ENCODE measurements around the gene CD300A. TPM values are rescaled to one million over a fixed set of nuclear protein-coding genes. Genes with fewer than 3 reads are reported as not detected.

CD300A gene
- polyA plus RNA-seq, 1 experiment = not detected

DNA sequence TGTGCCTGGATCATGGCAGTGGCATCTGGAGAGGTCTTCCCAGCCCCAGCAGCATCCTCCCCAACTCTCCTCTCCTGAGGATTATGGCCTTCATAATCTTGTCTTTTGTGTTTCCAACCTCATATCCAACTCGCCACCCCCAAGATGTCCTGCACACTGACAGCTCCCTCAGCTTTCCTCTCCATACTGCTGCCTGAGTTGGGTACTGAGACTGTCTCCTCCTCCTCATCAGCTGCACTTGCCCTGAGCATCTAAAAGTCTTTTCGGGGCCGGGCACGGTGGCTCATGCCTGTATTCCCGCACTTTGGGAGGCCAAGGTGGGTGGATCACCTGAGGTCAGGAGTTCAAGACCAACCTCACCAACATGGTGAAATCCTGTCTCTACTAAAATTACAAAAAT lies 62.8 kb downstream of the CD300A start:
- POLR2A ChIA-PET = no interaction called here
- TF ChIP-seq, protein P1, sequence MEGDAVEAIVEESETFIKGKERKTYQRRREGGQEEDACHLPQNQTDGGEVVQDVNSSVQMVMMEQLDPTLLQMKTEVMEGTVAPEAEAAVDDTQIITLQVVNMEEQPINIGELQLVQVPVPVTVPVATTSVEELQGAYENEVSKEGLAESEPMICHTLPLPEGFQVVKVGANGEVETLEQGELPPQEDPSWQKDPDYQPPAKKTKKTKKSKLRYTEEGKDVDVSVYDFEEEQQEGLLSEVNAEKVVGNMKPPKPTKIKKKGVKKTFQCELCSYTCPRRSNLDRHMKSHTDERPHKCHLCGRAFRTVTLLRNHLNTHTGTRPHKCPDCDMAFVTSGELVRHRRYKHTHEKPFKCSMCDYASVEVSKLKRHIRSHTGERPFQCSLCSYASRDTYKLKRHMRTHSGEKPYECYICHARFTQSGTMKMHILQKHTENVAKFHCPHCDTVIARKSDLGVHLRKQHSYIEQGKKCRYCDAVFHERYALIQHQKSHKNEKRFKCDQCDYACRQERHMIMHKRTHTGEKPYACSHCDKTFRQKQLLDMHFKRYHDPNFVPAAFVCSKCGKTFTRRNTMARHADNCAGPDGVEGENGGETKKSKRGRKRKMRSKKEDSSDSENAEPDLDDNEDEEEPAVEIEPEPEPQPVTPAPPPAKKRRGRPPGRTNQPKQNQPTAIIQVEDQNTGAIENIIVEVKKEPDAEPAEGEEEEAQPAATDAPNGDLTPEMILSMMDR (IDR thresholded peaks at IDR 0.05; ENCODE audit: low read depth, low read length) = no peak
- Histone ChIP-seq H3K4me3 (ENCODE audit: low read depth, low read length) (no peak overlapping the region), H3K27me3 (ENCODE audit: control insufficient read depth, insufficient read depth, low read length) (no peaks in the 10 kb centered on the region), H3K9me3 (ENCODE audit: control insufficient read depth, insufficient read depth, low read length) (peaks cover 20% of the 10 kb centered on the region), H3K27ac (ENCODE audit: low read depth, low read length) (no peak overlapping the region)
- CTCF ChIA-PET = interaction anchor here (1.6 kb wide), 1 partner anchor 72 kb away, joined by 5 read pairs; no protein-coding TSS in a partner anchor
- DNase-seq (ENCODE audit: low read depth, low spot score) = no peak

DNA sequence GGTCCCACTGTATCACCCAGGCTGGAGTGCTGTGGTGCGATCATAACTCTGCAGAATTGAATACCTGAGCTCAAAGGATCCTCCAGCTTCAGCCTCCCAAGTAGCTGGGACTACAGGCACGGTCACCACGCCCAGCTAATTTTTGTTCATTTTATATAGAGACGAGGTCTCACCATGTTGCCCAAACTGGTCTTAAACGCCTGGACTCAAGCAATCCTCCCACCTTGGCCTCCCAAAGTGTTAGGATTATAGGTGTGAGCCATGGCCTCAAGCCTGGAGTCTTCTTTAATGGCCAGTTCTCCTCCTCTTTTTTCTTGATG lies 64.4 kb downstream of the CD300A start:
- no peaks in the 10 kb centered on the region for H3K27me3 ChIP-seq (ENCODE audit: control insufficient read depth, insufficient read depth, low read length)
- POLR2A ChIA-PET = no interaction called here
- TF ChIP-seq, protein P1 (IDR thresholded peaks at IDR 0.05; ENCODE audit: low read depth, low read length) = no peak
- no peak for DNase-seq (ENCODE audit: low read depth, low spot score)
- CTCF ChIA-PET = interaction anchor here (1.6 kb wide), 1 partner anchor 74 kb away, joined by 5 read pairs; no protein-coding TSS in a partner anchor
- no peak overlapping the region for H3K4me3 ChIP-seq (ENCODE audit: low read depth, low read length)
- H3K9me3 ChIP-seq (ENCODE audit: control insufficient read depth, insufficient read depth, low read length) = peaks cover 16% of the 10 kb centered on the region
- no peak overlapping the region for H3K27ac ChIP-seq (ENCODE audit: low read depth, low read length)

DNA sequence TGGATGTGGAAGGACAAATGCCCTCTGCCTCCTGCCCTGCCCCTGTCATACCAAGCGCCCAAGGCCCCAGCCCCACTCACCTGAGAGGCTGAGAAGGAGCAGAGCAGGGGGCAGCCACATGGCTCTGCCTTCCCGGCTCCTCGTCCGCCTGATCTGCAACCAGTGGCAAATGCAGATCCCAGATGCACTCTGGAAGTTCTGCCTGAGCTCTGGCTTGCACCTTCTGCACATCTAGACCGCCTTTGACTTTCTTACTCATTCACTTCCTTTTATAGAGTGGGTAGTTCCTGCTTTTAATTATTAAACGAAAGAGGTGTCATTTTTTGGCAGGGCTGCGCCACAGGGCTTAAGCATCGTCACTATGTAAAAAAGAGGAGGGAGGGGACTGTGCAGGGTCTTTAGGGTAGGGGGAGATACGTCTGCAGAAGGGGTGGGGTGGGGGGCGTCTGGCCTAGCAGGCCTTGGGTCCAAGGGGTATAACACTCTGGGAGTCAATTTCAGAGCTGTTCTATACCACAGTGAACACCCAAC lies 64.9 kb downstream of the CD300A start, which contains the start of gene CD300LB:
Gene CD300LB, minus strand, starts transcription at position 245 of the 531 bp plus-strand sequence. Its CDS starts 125 bp downstream, at position 120.
- H3K27ac ChIP-seq (ENCODE audit: low read depth, low read length) = no peak within 1 kb of the TSS
- POLR2A ChIA-PET = no interaction called here
- no peak within 1 kb of the TSS for H3K4me3 ChIP-seq (ENCODE audit: low read depth, low read length)
- peaks cover 15% of the 10 kb centered on the region for H3K9me3 ChIP-seq (ENCODE audit: control insufficient read depth, insufficient read depth, low read length)
- CTCF ChIA-PET = interaction anchor here (0.5 to 1.1 kb wide), 2 partner anchors 24 to 328 kb away, joined by 3 read pairs; no protein-coding TSS in a partner anchor
- no peak for DNase-seq (ENCODE audit: low read depth, low spot score)
- no peaks in the 10 kb centered on the region for H3K27me3 ChIP-seq (ENCODE audit: control insufficient read depth, insufficient read depth, low read length)
- TF ChIP-seq, protein P1 (IDR thresholded peaks at IDR 0.05; ENCODE audit: low read depth, low read length) = no peak

DNA sequence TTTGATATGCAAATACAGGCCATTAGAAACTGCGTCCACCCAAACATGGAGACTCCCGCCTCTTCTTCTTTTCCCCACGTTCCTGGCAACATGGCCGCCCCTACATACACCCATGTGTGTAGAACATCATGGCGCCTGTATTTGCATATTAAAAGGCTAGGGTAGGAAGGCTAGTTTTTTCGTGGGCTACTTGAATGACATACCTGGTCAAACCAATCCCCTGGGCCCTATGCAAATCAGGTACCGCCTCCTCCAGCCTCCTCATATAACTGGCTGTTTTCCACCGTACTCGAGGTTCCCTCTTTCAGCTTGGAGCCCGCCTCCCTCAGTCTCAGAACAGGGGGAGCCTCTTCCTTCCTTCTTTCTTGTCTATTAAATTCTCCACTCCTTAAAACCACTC lies 65.7 kb downstream of the CD300A start:
- H3K4me3 ChIP-seq (ENCODE audit: low read depth, low read length) = no peak overlapping the region
- no peak overlapping the region for H3K27ac ChIP-seq (ENCODE audit: low read depth, low read length)
- TF ChIP-seq, protein P1 (IDR thresholded peaks at IDR 0.05; ENCODE audit: low read depth, low read length) = no peak
- ChIA-PET CTCF (interaction anchor here (1.1 kb wide), 1 partner anchor 24 kb away, joined by 3 read pairs; no protein-coding TSS in a partner anchor), POLR2A (no interaction called here)
- DNase-seq (ENCODE audit: low read depth, low spot score) = no peak
- peaks cover 15% of the 10 kb centered on the region for H3K9me3 ChIP-seq (ENCODE audit: control insufficient read depth, insufficient read depth, low read length)
- no peaks in the 10 kb centered on the region for H3K27me3 ChIP-seq (ENCODE audit: control insufficient read depth, insufficient read depth, low read length)

Small RNA genes lying within 50 kb of the gene (small RNA-seq; reads per million reads assigned to genes)
- gene RNA5SP448 (ENCODE audit: insufficient read length, low read depth) = not detected

Other genes starting within 250 kb of the CD300A start
- gene DNAI2, start 192.4 kb upstream of the CD300A start, polyA plus RNA-seq (2011; rRNA removed) = not detected in 2 replicates
- not detected in 2 replicates for gene KIF19, start 140.4 kb upstream of the CD300A start, polyA plus RNA-seq (2011; rRNA removed)
- gene BTBD17, start 104.8 kb upstream of the CD300A start, polyA plus RNA-seq (2011; rRNA removed) = not detected in 2 replicates
- not detected in 2 replicates for gene GPR142, start 99.1 kb upstream of the CD300A start, polyA plus RNA-seq (2011; rRNA removed)
- gene GPRC5C, start 34.5 kb upstream of the CD300A start, polyA plus RNA-seq (2011; rRNA removed) = 0.14 TPM in 1 of 2 replicates, not detected in the other
- not detected in 2 replicates for gene CD300LB, start 64.8 kb downstream of the CD300A start, polyA plus RNA-seq (2011; rRNA removed)
- gene CD300C, start 79.5 kb downstream of the CD300A start, polyA plus RNA-seq (2011; rRNA removed) = not detected in 2 replicates
- gene CD300H, start 100.9 kb downstream of the CD300A start, polyA plus RNA-seq (2011; rRNA removed) = not detected in 2 replicates
- gene CD300LD, start 125.6 kb downstream of the CD300A start, polyA plus RNA-seq (2011; rRNA removed) = not detected in 2 replicates
- not detected in 2 replicates for gene CD300E, start 157.1 kb downstream of the CD300A start, polyA plus RNA-seq (2011; rRNA removed)
- not detected in 2 replicates for gene CD300LF, start 246.3 kb downstream of the CD300A start, polyA plus RNA-seq (2011; rRNA removed)